ENCODE measurements around the gene CD96.

DNA sequence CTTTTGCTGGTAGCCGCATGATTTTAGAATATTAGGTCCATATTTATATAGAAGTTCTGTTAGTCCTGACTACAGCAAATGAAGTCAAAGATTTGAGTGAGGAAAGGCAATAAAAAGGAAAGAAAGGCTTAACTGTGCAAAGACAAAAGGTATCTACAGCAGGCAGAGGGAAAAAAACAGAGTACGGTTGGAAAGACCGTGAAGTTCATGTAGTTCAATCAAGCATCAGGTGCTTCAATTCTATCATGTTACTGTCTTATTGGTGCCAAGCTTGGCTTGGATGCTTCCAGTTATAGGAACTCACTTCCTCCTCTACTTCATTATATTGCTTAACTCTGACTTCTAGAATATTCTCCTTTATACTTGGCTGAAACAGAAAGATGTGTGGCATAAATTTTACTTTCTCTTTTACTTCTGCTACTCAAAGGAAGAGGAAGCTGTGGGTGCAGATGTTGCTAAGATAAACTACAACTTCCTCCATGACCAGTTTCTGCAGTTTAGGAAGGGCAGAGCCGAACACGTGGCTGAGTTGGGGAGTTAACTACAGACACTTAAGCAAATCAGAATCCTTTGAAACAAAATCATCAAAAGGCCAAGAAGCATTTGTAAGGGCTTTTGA is 125.7 kb downstream of the CD96 start:
- TF ChIP-seq, protein P1, sequence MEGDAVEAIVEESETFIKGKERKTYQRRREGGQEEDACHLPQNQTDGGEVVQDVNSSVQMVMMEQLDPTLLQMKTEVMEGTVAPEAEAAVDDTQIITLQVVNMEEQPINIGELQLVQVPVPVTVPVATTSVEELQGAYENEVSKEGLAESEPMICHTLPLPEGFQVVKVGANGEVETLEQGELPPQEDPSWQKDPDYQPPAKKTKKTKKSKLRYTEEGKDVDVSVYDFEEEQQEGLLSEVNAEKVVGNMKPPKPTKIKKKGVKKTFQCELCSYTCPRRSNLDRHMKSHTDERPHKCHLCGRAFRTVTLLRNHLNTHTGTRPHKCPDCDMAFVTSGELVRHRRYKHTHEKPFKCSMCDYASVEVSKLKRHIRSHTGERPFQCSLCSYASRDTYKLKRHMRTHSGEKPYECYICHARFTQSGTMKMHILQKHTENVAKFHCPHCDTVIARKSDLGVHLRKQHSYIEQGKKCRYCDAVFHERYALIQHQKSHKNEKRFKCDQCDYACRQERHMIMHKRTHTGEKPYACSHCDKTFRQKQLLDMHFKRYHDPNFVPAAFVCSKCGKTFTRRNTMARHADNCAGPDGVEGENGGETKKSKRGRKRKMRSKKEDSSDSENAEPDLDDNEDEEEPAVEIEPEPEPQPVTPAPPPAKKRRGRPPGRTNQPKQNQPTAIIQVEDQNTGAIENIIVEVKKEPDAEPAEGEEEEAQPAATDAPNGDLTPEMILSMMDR (IDR thresholded peaks at IDR 0.05) = no peak
- no peak for TF ChIP-seq ZFX (IDR thresholded peaks at IDR 0.05; ENCODE audit: borderline replicate concordance)

Data from 22Rv1 (cell line).